B cell (primary cell): ENCODE data around the gene FUT3.

Experiments used
- EZH2 ChIP-seq: IDR thresholded peaks from 2 replicates; pipeline ENCODE4 v1.6.1; 2012; ENCODE audit warnings: borderline replicate concordance, low read depth, mild to moderate bottlenecking, moderate library complexity, low read length; ENCODE audit not compliant: insufficient read depth, poor library complexity, severe bottlenecking
- TF ChIP-seq, protein P1 (sequence below): fragments of 200-600 bp; IDR thresholded peaks from one replicate; pipeline ENCODE4 v1.8.0; 2022; ENCODE audit warnings: antibody characterized with exemption, mild to moderate bottlenecking

GRCh38 chr19:5820785-5821184 lies 30.5 kb downstream of the FUT3 start:
- TF ChIP-seq, protein P1, sequence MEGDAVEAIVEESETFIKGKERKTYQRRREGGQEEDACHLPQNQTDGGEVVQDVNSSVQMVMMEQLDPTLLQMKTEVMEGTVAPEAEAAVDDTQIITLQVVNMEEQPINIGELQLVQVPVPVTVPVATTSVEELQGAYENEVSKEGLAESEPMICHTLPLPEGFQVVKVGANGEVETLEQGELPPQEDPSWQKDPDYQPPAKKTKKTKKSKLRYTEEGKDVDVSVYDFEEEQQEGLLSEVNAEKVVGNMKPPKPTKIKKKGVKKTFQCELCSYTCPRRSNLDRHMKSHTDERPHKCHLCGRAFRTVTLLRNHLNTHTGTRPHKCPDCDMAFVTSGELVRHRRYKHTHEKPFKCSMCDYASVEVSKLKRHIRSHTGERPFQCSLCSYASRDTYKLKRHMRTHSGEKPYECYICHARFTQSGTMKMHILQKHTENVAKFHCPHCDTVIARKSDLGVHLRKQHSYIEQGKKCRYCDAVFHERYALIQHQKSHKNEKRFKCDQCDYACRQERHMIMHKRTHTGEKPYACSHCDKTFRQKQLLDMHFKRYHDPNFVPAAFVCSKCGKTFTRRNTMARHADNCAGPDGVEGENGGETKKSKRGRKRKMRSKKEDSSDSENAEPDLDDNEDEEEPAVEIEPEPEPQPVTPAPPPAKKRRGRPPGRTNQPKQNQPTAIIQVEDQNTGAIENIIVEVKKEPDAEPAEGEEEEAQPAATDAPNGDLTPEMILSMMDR = no peak
- no peak for TF ChIP-seq EZH2
